T-helper 1 cell treated with Interleukin-12 subunit alpha and Interleukin-12 subunit beta and Interleukin-4 antibody, amounts not matched to agents 30 ng/mL and 1 ng/mL, for 36 hours (primary cell): Measurements from ENCODE around the gene DHX57. TPM values are rescaled to one million over a fixed set of nuclear protein-coding genes. Genes with fewer than 3 reads are reported as not detected.

Source experiments
- intact Hi-C: fragments of 100-400 bp; cut with micrococcal nuclease; formaldehyde crosslinking; loops from one replicate; pipeline ENCODE4 v1.15.1; 2024
- total RNA-seq: library from RNA; stranded (reverse); gene quantifications from 2 replicates; pipeline ENCODE4 v1.2.3, GENCODE V29; 2022

The DHX57 gene
- total RNA-seq, 1 donor from 2014 or later, result 17.7 TPM

- intact Hi-C loops, result loop anchor here (5.0 to 10.0 kb wide), 3 partner anchors 1522 to 1670 kb away; partner anchors contain the start of genes CEBPZ, EIF2AK2, GPATCH11 and HEATR5B
Measured at GRCh38 chr2:38754506-38754905, 121.2 kb downstream of the DHX57 start.

DNA sequence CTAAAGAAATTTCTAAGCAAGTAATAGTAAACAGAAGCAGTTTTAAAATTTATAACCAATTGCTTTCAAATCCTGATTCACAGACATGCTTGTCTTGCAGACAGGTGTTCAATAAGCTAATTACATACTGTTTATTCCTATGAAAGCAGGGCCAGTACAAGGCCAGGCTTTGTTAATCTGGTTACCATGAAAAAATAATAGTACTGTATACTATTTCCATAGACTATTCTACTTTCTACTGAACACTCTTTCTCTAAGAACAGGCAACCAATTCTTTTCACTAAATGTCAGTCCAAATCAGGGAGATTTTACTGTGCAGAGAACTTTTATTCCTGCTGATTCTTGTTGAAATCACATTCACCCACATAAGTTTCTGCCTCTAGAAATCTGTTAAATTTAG, 121.7 kb downstream of the DHX57 start:
- intact Hi-C loops, result loop anchor here (5.0 to 10.0 kb wide), 3 partner anchors 1522 to 1669 kb away; partner anchors contain the start of genes CEBPZ, EIF2AK2, GPATCH11 and HEATR5B

GRCh38 chr2:38751596-38752410, 123.9 kb downstream of the DHX57 start:
- intact Hi-C loops, result loop anchor here (1.0 to 10.0 kb wide), 13 partner anchors 11 to 1667 kb away; partner anchors contain the start of genes ATL2, CEBPZ, DHX57 and EIF2AK2

- intact Hi-C loops, result loop anchor here (1.0 to 10.0 kb wide), 13 partner anchors 12 to 1666 kb away; partner anchors contain the start of genes ATL2, CEBPZ, DHX57 and EIF2AK2
Measured at GRCh38 chr2:38750891-38751595, 124.7 kb downstream of the DHX57 start, which contains the start of gene SRSF7. TSS of gene SRSF7 (minus strand) at chr2:38751361. CDS start at chr2:38751256, 105 bp downstream.

GRCh38 chr2:38750011-38750890, 125.5 kb downstream of the DHX57 start:
- intact Hi-C loops, result loop anchor here (2.0 to 10.0 kb wide), 5 partner anchors 49 to 1665 kb away; partner anchors contain the start of genes CEBPZ, EIF2AK2, GPATCH11 and HEATR5B

GRCh38 chr2:38748943-38749804, 126.6 kb downstream of the DHX57 start:
- intact Hi-C loops, result loop anchor here (1.0 kb wide), 1 partner anchor 8 kb away; no protein-coding TSS in a partner anchor

DNA sequence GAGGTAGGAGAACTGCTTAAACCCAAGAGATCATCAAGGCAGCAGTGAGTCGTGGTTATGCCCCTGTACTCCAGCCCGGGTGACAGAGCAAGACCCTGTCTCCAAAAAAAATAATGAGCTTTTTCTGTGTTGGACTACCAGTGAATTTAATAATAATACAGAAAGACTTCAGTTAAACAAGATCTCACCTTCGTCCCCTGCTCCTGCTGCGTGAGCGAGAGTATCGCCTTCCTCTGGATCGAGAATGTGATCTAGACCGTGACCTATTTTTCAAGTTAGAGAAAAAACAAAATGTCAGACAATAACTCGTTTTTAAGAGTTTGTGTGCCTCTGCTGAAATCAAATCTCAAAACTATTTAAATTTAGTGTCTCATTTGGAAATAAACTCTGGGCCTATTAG, 127.3 kb downstream of the DHX57 start:
- intact Hi-C loops, result no loop called here

- intact Hi-C loops, result no loop called here
Measured at GRCh38 chr2:38747819-38748218, 127.9 kb downstream of the DHX57 start.

Other genes starting within 250 kb of the DHX57 start
- gene GALM, start 209.8 kb downstream of the DHX57 start, total RNA-seq, result 52.4 and 57.6 TPM in 2 replicates
- gene SRSF7, start 124.6 kb downstream of the DHX57 start, total RNA-seq, result 257 and 272 TPM in 2 replicates
- 15.7 and 18.3 TPM in 2 replicates for gene GEMIN6, start 97.7 kb downstream of the DHX57 start, total RNA-seq
- 1.7 and 1.8 TPM in 2 replicates for gene MORN2, start within 50 bp of the DHX57 start, total RNA-seq
- 0.12 TPM in 1 of 2 replicates, not detected in the other for gene ARHGEF33, start 13.9 kb upstream of the DHX57 start, total RNA-seq
- gene SOS1, start 245.1 kb upstream of the DHX57 start, total RNA-seq, result 264 and 283 TPM in 2 replicates